NCI-H510A treated with DMSO at 0.1 percent for 48 hours (cell line): ENCODE results near the gene TBX3.
A peak's percentile ranks its signal among the peaks of the same experiment; 100 is the strongest.

Experiments
- DNase-seq: peaks from one replicate; lab custom pipeline; 2025; lab: John Stamatoyannopoulos, UW

The TBX3 gene

DNA sequence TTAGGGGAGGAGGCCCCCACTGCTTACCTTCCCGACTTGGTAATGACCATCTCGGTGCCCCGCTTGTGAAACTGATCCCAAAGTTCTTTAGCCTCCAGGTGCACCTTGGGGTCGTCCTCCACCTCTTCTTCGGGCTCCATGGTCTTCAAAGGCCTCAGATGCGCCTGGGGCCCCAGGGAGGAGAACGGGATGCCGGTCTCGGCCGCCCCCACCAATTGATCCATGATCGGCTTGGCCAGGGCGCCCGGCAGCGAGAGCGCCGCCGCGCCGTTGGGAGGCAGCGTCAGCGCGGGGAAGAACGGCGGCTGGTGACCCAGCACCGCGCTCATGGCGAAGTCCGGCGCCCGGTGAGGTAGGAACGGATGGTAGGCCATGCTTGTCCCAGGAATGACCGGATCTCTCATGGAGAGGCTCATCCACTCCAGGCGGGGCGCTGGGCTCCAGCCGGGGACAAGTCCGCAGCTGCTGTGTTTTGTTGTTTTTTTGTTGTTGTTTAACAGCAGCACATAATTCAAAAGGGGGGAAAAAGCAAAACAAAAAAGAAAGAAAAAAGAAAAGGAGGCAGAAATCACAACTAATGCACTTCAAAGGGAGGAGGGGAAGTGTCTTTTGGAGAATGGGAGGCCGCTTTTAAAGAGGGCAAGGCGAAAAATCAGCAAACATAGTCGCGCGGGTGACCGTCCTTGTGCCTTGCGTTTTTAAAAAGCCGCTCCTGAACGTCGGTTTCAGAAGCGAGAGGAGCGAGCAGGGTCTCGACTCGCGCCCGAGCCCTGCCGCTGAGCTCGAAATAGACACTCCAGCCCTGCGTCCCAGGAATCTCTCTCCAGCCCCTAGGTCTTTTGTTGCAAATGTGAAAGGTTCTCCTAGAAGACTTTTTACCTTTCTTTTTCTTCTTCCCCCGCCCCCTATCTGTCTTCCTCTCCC is 928 bp downstream of the TBX3 start:
- DNase-seq, result peak; percentile 57

DNA sequence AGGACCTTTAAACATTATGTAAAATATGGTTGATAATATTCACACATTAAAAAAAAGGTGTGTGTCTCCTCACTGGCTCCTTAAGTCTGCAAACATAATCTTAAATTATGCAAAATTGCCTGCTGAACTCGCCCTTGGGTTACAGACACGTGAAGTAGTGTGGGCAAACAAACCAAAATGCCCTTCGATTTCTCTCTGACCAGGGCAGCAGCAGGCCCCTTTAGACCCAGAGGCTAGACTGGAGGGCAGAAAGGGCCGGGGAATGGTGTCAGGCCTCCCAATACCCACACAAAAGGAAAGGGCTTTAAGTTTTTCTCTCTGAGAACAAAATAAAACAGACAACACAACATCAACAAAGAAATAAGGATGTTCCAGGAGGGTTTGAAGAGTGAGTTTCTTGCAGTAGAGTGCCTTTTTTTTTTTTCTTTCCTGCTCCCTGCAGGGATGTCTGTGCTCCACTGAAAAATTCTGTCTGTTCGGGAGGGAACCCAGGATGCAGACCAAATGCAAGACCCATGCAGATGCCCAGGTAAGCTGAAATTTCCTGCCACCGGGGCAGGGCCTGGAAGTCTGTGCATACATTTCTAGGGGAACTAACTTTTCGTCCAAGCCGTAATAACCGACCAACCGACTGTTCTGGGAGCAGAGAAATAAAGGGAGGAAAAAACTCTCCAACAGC is 1.7 kb downstream of the TBX3 start:
- peak; percentile 32 for DNase-seq

DNA sequence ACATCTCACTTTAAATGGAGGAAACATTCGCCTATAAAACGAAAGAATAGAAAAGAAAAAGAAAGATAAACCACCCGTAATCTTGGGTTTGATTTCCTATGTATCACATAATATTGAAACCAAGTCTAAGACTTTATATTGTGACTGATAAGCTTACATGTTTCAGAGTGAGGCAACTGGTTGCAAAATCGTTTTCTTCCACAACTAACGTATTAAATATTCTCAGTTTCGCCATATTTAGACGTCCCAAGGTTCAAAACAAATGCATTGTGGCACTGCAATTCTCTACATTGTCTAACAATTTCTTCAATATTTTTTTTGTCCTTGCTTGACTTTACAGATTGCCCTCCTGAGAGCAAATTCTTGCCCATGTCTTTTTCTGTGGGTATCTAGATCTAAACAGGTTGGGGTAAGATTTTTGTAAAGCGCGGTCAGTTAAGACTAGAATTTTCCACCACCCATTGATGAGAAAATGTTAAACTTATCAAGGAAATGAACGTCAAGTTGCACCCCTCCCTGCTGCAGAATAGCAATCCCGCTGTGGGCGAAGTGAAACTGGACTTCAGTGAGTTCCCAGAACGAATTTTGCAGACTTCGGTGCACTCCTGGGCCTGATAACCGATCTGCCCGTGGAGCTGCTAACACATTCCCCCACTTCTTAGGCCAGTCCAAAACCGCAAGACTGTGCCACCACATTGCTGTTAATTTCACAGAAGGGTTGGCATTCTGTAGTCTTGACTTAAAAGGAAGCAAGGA is 2.7 kb downstream of the TBX3 start:
- DNase-seq, result peak; percentile 26

DNA sequence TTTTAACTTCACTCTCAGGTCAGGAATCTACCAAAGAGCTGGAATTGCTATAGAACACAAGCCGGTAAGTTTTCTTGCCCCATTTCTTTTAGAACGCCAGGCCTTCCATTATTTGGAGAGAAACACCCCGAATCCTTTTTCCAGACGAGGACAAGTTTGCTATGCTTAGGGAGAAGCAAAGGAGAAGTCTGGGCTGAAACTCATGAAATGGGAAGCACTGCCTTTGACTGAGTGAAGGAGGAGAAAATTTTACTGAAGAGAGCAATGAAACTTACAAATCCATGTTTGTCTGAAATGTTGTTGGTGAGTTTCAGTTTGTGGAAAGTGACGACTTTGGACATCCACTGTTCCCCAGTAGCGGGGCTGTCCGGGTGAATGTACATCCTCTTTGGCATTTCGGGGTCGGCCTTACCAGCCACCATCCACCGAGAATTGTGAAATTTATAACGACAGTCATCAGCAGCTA is 3.3 kb downstream of the TBX3 start:
- no peak for DNase-seq

DNA sequence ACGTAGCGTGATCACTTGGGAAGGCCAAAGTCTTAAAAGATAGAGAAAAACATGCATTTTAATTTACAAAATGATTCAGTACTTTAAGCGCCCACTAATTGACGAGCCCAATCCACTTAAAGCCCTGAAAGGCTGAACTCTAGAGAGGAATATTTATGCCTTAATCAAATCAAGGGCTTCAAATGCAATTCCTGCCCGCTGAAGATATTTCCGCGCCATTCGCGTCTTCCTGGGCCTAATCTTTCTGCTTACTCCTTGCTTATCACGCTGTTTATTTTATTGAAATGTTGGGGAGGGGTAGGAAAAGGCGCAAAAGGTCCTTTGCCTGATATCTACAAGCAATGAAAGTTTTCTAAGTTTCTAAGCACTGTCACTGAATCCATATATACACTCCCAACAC is 4.0 kb downstream of the TBX3 start:
- DNase-seq, result no peak

DNA sequence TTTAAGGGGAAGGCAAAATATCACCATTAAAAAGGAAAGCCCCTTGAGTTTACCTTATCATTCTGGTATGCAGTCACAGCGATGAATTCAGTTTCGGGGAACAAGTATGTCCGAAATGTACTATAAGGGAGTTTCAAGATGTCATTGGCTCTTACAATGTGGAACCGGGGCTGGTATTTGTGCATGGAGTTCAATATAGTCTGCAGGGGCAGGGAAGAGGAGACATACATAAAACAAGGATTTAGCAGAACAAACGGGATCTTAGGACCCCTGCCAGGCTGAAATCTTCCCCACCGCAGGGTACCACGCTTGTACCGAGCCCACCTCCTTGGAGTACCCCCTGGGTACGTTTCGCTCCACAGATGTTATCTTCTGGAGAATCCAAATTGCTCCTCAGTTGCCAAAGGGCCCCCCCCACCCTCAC is 4.5 kb downstream of the TBX3 start:
- DNase-seq, result no peak

DNA sequence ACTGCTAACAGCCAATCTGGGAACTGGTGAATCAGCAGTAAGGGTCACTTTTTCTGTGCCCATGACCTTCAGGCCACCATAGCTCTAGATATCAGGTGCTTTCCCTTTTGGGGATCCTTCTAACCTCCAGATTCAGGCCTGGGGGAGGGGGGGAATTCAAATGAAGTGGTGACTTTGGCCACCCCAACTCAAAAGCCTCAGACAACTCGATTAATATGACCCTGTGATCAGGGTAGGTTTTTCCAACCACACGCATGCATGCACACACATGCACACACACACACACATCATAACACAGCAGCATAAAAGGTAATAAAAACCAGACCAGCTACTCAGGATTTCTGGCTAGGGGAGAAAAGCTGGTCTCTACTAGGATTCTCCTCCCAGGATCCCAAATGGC is 5.3 kb downstream of the TBX3 start:
- no peak for DNase-seq

DNA sequence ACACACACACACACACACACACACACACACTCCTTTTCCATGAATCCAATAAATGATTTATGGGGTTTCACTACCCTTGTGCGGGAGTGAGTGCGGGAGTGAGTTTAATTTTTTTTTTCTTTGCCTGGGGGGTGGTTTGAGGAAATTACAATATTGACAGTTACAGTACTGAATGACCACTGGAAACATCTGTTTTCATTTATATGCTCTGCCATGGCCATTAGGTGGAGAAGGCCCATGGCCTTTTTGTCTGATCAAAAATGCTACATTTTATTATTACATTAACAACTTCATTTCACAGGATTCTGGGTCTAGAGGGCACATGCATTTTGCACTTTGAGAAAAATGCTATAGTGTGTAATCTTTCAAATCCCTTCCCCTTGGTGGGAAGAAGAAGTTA is 5.9 kb downstream of the TBX3 start:
- DNase-seq, result no peak

DNA sequence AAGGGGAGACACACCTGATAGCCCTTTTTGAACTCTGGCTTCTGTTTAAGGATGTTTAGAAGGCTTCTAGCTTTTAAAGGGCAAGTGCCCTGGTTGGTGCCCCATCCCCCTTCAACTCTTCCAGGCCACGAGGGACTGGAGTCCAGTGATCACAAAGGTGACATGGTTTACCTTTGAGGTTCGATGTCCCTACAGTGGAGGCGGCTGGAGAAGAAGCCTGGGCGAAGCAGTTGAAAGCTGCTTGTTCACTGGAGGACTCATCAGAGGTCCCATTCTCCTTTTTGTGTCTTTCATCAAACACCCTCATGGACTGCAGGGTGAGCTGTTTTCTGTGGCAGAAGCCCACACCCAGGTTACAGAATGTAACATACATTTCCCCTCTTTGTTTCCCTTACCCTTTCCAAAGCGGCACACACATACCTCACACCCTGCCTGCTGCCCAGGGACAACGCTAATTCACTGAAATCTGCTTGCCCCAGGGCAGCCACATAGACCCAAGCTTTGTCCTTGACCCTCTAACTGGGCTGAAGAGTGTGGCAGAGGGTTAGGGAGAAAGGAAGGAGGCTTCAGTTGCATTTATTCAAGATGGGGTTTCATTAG is 7.7 kb downstream of the TBX3 start:
- no peak for DNase-seq

DNA sequence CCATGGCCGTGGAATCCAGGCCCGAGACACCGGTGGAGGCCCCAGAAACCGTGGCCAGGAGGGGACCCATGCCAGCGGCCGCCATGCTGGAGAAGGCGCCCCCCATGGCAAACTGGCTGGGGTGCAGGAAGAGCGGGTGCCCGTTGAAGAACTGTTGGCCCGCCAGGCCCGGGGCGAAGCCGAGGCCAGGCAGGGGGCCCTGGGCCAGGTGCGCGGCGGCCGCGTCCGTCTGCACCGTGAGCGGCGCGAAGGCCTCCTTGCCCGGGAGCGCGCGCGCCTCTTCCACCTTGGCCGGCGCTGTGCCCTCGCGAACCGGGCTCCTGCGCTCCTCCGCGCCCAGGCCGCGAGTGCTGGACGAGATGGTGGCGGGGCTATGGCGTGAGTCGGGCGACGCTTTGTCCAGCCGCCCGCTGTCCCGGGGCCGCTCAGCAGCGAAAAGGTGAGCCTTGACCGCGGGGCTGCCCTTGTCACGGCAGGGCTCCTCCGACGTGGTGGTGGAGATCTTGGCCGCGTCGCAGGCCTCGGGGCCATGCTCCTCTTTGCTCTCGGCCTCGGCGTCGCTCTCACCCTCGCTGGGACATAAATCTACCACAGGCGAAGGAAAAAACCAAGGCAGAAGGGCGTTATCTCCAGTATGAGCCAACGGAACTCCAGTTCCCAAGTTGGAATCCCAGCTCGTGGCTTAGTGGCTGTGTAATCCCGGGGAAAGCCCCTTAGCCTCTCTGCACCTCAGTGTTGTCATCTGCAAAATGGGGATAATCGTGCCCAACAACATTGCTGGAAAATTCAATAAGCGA is 9.5 kb downstream of the TBX3 start:
- no peak for DNase-seq

DNA sequence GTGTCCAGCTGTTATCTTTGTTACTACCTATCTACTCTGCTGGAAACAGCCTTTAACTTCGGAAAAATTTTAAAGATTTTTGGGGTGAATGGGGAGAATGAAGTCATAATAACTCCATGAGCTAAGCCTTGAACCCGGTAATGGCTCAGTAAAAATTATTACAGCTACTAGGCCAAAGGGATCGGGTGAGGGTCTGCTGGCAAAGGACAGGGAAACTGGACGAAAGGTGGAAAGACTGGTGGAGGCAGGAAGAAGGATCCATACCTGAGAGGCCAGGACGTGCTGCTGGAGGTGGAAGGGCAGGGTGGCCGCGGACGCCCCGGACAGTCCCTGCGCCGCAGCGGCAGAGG is 10.1 kb downstream of the TBX3 start:
- DNase-seq, result no peak

DNA sequence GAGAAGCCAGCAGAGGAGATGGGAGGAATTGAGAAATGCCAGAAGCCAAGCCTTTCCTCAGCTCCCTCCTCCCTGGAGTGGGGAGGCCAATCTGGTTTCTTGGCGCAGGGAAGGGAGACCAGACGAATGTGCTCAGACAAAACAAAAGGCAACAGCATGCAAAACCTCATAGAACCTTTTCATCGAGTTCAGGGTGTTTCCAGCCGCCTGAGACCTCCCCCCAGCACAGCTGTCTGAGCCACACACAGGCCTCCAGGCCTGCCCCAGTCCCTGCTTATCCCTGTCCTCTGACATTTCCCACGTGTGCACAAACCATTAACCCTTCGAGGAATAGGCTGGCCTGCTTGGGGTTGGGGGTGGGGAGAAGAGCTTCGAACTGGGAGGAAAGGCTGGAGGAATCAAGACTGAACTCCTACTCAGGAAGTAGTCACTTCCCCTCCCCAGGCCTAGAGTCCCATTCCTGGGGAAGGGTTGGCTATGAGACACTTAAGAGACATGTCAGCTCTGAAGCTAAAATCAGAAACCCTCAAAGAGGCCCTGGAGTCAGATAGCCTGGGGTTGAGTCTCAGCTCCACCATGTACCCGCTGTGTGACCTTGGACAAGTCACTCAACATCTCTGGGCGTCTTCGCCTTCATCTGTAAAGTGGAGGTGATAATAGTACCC is 10.7 kb downstream of the TBX3 start:
- DNase-seq, result no peak

DNA sequence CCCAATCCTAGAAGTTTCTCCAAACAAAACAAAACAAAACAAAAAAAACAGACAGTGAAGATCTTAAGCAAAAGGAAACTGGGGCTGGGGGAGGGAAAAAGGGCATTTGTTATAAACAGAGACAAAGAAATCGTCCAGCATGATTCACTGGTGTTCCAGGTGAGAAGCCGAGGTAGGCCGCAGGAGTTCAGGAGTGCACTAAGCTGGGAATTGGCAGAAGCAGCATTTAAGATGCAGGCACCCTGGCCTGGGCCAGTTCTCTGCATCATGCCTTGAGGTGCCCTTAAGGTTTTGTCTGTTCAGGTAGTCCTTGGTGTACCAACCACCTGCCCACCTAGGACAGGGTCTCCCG is 11.2 kb downstream of the TBX3 start:
- DNase-seq, result no peak

DNA sequence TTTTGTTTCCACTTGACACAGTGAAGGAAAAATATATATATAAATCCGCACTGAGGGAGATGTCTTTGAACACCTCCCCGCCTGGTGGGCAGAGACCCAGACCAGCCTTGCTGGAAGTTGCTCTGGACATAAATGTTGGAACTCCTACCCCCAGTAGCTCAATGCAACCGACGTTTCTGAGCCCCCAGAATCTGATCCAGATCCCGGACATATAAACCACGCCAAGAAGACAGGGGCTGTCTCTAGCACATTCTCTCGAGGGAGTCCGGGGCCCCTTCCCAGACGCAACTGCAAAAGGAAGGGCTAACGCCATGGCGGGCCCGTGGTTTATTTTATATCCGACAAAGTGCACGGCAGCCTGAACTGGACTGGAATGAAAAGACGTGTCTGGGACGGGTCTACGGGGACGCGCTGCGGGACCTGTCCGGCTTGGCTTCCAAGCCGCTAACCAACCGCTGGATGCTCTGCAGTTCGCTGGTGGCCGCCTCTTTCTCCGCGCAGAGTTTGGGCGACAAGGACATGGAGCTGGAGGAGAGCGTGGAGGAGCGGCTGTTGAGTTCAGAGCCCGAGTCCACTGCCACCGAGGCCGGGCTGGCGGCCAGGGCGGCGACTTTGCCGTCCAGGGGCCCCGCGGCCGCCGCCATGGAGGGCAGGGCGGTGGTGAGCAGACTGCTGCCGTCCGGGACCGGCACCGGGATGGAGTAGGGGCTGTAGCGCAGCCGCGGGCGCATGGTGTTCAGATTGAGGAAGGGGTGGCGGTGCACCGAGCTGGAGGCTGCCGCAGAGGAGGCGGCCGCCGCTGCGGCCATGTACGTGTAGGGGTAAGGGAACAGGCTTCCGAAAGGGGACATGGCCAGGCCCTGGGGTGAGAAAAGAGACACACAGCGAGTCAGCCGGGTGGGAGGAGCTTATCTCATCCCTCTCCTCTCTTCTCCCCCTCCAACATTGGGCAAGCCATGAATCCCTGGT is 12.2 kb downstream of the TBX3 start:
- DNase-seq, result no peak

DNA sequence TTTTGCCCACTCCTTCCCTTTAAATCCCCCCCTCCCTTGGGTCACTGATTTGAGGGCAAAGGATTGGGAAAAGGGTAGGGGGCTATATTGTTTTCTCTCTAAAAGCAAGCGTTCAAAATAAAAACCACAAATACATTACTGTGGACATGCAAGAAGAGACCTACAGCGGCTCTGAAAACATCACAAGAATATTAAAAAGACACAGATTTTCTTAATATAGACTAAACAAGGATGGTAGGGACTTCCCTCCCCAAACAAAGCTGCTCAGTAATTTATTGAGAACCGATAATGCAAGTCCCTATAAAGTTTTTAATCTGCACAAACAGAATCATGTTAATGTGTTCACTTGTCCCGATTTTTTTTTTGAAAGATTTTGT is 12.9 kb downstream of the TBX3 start:
- DNase-seq, result no peak

DNA sequence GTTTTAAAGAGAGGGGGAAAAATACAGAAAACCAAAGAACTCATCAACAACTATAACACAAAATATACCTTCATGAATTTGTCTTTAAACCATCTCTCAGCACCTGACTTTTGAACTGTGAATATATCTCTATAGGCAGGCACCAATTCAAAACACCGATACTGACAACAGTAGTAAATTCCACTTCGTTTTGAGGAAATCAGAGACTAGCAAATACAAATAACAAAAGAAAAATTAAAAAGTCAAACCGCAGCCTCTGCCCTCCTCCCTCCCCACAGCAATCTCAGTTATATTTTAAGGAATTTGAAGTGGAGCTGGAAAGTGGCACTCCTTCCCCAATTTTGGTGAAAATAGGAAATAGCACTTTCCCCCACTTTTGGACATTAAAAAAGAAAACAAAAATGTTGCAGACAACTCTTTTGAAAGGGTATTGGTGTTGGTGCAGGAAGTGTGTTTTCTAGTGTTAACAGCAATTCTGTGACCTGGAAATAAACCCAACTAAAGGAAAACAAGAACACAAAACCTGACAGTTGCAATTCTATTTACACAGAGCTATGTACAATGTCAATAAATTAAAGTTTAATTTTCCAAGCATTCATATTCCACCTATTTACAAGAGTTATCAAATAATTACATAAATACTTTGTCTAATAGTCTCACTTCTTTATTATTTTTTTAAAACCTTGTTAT is 13.5 kb downstream of the TBX3 start:
- no peak for DNase-seq

DNA sequence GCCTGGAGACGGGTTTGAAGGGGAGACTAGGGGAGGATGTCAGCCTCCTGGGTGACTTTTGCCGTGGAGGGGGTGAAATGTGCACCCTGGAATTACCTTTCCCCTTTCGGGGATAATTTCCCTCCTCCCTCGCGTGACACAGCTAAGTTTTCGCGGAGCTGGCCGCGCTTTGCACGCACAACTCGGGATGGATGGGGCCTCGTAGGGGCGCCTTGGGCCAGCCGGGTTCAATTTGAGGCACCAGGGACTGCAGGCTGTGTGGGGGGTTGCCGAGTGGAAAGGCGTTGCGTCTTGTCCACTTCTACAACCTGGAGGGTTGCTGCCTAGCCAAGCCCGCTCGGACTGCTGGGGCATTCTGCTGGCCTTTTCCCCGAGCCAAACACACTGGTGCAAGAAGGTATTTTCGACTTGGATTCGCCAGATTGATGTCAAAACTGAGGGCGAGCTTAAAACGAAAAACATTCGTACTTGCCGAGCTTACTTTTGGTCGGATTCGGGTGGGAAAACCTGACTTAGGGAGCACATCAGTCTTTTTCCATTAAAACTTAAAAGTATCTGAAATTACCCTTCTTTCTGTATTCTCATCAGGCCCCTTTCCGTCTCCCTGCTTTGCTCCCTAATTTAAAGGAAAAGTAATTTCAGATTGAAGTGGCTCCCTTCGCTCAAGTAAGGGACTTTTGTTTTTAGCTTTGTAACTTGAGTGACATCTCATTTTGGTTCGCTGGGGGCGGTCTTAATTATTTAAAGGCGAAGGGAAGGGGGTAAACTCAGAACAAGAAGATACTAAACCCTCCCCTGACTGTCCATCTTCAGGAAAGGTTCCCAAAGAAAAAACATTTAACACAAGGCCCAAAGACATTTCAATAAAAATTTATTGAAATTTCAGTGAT is 14.3 kb downstream of the TBX3 start:
- no peak for DNase-seq

DNA sequence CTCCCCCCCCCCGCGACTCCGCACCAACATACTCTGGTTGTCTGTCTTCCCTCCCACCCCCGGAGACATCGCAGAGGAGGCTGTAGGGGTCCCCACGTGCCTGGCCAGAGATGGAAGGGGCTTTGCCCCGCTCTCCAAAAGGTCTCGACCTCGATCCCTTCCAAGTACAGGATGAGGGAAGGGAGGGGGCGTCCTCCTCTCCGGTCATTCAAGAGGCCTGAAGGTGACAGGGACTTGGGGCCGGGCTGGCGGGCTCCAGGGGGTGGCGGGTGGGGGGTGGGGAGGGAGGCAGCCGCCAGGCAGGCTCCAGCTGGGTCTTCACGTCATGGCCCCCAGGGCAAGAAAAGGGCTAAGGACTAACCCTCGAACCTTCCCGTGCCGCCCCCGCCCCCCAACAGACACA is 15.1 kb downstream of the TBX3 start:
- DNase-seq, result no peak
